Activated CD4-positive, alpha-beta T cell treated with anti-CD3 and anti-CD28 coated beads, Interleukin-2, Interleukin-4, amounts not matched to agents 100 ng/mL and 50 ng/mL, durations not matched to agents 16 hours and 8 hours (primary cell): ENCODE results near the gene HLA-DMB.
"Not testable (repeated sequence)": the region's sequence is repeated elsewhere in the genome, so short reads cannot be mapped to it uniquely, and the experiment has no call there.

Source experiments
- DNase-seq: peaks from one replicate; pipeline ENCODE4 v3.0.0-alpha.2; 2020; ENCODE audit warnings: low spot score

Gene HLA-DMB

DNA sequence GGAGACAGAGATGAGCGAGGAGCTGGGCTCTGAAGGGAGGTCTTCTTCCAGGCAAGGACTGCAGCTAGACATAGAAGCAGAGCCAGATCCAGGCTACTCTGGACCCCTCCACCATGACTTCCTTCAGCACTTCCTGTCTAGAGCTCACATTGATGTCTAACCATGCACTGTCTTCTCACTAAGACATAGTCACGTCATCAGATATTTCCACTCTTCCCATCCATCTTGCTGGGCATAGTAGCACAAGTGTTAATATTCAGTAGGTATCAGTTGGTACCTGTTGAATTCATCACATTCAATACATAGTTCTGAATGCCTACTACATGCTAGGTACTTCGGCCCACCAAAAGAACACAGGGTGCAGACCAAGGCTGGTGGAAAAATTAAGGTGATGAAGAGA, 9.2 kb upstream of the HLA-DMB start:
- no peak for DNase-seq

DNA sequence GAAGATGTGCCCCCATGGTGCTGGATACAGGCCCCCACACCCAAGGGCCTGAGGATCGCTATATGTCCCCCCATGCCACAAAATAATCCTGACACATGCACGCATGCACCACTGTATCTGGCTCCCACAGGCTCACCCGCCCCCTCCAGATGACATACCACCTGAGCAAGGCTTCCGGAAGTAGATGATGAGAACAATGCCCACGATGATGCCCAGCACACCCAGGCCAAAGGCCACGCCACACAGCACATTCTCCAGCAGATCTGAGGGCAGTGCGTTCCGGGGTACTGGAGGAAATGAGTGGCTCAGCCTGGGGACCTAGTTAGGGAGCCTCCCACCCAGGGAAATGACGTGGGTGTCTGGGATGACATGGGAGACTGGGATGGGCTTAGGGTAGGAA, 8.3 kb upstream of the HLA-DMB start:
- DNase-seq = no peak

DNA sequence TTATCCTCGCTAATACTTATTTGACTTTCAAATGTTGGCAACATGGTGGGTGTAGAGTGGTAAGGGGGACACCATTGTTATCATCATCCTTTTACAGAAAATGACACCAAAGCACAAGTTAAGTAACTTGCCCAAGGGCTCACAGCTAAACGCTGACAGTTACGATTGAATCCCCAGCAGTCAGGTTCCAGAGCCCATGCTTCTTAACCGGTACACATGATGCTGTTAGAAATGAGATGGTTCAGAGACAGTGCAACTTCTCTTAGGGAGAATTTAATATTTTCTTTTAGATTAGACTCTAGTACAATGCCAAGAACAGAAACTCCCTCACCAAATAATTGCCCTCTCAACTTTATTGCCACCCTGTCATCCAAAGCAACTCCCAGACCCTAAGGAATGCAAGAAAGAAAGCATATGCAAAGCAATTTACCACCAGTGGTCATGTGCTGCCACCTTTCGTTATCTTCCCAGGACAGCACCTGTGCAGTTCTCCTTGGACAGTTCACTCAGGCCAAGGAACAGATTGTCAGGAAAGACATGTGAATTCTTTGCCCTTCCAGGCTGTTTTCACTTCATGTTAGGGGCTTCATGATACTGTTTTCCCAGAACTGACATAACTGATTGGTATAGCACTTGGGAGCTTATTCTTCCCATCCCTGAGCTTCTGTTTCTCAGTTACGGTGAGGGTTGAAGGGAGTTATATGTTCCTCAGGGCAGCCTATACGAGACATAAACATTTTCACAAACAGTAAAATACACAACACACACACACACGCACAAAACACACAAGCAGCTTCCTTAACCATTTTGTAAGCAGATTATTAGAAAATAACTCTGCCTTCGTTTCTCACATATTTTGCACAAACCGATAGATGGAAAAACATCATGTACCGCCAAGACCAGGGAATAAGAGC, 7.0 kb upstream of the HLA-DMB start:
- DNase-seq = peak; percentile 28

DNA sequence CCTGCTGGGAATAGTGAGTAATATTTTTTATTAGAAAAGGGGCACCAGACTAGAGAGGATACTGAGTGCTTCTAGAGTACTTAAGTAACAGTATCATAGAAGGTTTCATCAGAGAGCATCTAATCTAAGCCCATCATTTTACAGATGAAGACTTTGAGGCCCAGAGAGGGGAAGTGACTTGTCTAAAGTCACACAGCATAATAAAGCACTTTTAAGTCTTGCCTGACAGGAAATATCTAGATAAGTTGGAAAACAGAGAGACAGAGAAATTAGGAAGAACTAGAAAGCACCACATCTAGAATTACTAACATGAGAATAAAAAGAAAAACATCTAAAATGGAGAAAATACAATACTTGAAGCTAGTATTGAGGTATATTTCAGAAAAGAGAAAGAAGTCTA, 6.1 kb upstream of the HLA-DMB start:
- no peak for DNase-seq

DNA sequence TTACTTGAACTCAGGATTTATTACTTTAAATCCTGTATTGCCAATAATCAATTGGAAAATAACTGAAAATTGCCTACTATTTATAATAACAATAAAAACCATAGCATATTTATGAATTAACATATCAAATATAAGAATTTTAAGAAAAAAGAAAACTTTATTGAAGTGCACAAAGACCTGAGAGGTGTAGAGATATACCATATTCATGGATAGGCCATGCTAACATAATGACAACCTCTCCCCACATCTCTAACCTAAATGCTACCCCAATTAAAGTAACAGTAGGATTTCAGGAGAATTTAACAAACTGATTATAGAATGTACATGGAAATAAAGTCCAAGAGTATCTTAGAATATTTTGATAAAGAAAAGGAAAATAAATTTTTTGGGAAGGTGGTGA, 5.1 kb upstream of the HLA-DMB start:
- DNase-seq = no peak

DNA sequence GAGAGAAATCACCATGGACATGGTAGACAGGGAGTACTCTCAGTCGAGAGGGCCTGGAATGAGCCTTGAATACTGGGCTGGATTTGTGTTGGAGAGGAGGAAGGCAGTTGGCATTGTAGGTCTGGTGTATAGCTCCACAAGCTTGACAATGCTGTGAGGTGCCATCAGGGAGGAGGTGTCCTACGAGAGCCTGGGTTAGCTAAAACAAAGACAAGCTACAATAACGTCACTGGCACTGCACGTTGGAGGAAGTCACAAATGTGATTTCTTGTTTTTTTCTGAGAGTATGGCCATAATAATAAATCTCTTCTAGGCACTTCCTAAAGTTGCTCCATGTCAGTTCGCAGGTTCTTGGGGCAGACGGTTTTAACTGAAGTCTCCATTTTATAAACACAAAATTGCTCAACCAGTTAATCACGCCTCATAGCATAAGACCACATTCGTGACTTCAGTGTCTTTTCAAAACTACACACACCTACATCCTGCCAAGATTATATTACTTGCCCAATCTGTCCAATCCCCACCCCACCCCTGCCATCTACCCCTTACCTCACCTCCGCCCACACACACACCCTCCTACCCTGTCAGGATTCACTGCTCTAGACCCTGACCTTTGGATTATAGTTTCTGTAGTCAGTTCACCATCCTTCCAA, 4.4 kb upstream of the HLA-DMB start:
- no peak for DNase-seq

DNA sequence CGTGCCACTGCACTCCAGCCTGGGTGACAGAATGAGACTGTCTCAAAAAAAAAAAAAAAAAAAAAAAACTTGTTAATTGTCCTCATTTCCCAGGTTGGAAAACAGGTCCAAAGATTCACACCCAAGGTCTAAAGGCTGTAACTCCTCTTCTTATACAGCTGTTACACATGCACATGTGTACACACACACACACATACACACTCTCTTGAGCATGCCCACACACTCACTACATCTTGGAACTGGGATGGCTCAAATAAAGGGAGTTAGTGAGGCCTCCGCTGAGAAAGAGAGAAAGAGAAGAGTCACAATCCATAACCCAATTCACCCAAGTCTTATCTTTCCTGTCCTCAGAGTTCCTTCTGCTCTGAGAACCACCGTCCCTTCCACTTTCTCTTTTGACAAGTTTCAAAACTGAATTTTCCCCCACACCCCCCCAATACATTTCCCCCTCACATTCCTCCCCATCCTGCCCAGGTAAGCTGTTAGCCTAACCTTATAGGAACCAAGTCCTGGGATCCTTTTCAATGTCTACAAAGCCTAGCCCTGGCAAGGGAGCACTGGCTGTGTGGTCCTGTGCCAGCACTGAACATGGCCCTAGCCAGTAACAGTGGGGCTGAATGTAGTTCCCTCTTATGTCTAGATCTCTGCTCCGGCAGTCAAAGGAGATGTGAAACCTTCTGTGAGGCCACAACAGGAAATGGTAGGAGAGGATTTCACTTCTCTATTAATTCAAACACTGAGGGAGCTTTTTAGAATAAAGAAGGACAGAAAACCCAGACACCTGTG, 3.2 kb upstream of the HLA-DMB start:
- peak; percentile 56 for DNase-seq

DNA sequence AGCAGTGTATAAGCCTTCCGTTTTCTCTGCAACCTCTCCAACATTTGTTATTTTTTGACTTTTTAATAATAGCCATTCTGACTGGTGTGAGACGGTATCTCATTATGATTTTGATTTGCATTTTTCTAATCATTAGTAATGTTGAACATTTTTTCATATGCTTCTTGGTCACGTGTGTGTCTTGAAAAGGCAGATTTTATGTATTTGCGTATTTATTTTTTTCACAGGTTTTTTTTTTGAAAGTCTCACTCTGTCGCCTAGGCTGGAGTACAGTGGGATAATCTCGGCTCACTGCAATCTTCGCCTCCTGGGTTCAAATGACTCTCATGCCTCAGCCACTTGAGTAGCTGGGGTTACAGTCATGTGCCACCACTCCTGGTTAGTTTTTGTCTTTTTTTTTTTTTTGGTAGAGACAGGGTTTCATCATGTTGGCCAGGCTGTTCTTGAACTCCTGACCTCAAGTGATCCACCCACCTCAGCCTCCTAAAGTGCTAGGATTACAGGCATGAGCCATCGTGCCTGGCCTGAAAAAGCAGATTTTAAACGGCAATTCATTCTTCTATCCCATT, 1.8 kb upstream of the HLA-DMB start:
- DNase-seq = not testable (repeated sequence)

DNA sequence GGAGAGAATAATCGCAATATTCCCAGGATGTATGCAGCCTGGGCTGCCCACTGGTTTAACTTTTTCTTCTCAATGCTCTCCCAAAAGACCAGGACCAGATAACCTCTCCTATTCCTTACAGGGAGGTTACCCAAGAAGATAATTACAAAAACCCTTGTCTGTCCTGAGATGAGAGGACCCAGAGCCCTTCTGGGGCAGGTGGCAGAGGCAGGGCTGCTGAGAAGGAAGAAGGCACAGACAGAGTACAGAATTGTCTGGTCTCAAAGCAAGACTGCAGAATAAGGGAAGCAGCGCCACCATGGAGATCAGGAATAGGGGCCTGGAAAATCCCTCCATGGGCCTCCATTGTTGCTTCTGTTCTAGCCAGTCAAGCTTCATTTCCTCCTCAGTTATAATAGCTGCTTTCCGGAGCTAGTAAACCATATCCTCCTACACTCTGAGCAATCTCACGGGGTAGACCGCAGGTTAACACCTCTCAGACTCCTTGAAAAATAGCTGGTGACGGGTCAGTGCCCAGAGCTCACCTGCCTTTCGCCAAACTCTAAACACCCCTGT, 463 bp upstream of the HLA-DMB start:
- peak; percentile 70 for DNase-seq

DNA sequence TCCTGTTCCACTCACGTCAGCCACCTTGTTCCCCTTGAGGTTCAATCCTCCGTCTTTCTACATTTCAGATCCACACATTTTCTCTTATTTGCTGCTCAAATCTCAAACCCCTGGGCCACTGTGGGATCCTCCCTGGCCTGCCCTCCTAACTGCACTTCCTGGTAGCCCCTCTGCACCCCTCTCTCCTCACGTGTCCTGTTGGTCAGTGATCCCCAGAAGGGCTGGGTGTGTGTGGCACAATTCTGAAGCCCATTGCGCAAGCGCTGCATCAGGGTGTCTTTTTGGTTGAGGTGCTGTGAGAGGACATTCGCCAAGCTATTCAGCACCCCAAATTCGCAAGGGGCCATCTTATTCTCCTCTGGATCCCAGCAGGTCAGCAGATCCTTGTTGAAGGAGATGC, 2.3 kb downstream of the HLA-DMB start:
- no peak for DNase-seq

DNA sequence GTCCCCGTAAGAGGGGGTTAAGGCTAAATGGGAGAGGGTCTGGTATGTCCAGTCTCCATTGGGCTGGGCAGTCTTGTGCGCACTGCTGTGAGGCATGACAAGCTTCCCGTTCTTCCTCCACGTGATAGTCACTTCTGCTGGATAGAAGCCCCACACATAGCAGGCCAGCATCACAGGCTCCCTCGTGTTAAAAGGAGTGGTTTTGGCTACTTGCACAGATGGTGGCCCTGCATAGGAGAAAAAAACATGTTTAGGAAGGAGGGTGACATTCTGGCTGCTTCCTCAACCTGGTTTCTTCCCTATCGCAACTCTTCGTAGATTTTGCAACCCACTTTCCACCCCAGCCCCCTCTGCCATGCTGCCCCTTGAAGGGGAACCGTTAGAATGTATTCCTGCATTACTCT, 3.6 kb downstream of the HLA-DMB start:
- no peak for DNase-seq

DNA sequence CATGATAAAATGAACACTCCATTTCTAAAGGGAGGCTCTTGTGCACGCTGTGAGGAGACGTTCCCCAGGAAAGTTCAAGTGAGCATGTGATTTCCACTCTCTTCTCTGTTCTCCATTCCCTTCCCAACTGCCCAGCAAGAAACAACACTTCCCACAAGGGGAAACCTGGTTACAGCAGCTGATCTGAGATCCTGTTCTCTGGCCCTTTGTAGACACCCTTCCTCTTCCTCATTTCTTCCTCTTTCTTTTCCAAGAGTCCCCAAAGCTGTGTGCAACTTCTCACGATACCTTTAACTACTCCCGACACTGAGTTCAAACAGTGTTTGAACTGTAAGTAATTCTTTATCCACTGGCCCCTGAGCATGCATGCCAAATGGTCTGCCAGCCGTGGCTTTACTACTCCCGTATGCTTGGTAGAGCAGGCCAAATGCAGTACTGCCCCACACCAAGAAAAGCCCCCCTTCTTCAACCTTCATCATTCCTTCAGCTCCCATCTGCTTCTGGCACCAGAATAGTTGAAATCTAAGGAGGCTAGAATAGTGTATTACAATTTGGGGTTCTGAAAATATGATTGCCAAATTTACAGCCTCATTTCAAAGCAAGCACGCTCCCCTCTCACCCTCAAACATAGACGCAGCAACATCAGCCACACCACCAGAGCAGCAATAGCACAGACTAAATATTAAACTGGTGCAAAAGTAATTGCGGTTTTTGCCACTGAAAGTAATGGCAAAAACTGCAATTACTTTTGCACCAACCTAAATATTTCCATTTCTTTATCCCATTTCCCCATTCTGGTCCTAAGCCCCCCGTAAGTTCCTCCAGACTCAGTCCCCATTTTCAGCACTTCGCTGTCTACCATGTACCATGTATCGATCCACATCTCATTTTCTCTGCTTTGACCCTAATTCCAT, 4.3 kb downstream of the HLA-DMB start:
- no peak for DNase-seq

DNA sequence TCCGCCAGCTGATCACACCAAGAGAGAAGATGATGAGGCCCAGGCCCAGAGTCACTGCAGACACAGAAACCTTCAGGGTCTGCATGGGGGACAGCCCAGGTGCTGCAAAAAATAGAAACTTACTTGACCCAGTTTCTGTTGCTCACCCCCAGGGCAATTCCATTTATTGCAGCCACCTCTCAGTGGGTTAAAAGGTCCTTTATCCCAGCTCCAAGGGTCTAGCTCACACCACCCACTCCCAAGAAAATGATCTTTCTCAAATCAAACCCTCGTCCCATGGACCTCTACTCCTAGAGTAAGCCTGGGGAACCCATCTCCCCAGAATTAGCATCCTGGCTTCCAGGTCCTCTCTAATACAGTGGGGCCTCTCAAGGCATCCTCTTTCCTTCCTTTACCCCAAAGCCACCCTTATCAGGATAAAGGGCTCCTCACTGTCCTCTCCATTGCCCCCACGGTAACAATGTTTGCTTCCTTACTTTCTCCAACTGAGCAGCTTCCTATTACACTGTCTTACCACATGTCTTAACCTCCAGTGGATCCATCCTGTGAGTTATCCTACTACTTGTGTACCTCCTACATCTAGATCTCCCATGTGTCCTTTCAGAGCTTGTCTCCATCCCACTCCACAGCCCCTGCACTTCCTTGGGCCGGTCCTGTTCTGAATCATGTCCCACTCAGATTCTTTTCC, 5.1 kb downstream of the HLA-DMB start:
- no peak for DNase-seq

DNA sequence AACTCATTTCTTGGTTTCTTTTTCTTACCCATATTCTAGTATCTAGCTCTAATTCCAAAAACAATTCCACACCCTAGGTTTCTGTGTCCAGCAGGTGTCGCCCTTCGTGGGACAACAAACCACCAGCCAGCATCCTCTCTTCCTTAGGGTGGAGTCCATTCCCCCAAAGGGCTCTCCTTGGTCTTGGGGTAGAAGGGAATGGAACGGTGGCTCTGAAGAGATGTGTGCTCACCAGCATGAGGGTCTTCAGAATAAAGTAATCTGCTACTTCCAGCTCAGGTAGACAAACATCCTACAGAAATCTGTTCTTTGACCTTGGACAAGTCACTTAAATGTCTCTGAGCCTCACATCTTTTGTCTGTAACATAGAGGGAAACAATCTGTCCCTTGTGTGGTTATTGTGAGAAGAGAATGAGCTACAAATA, 7.2 kb downstream of the HLA-DMB start:
- peak; percentile 71 for DNase-seq

DNA sequence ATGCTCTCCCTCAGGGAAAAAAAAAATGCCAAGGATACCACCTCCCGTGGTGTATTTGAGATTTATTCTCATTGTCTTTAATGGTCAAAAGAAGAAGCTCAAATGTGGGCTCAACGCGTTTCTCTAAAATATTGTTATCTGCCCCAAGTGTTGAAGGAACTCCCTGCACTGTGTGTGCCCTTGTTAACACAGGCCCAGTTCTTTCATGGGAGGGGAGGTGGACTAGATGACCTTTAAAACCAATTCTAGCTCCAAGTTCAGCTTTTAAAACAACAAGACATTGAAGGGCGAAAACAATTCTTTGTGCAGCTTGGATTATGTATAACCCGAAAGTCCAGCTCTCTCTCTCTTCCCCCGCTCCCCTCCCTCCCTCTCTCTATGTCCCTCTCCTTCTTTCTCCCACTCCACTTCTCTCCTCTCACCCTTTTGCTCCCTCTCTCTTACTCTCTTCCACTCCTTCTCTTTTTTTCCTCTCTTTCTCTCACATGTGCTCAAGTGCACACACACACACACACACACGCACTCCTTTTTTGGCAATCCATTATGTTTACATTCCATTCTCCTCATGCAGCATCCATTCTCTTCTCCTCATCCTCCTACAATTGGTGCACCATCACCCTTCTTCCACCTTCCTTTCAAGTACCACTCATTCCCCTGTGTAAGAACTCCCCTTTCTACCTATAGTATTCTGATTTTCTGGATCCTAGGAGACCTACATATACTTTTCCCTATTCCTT, 8.5 kb downstream of the HLA-DMB start:
- DNase-seq = no peak

DNA sequence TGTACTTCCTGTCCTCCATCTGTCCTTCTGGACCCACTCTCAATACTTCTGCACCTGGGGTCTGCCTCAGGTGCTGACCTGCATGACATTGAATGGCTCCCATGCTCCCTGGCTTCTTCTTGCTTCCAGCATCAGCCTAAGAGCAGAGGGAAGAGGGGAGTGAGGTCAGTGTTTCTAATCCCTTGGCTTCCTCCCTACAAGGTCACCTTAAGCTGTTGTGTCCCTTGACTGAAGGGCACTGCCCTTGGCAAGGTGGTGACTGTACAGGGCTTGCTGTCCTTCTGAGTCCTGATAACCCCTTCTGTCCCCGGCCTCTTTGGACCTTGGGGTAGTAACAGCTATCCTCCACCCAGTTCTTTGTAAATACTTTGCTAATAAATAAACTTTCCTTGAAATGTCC, 9.6 kb downstream of the HLA-DMB start:
- no peak for DNase-seq

DNA sequence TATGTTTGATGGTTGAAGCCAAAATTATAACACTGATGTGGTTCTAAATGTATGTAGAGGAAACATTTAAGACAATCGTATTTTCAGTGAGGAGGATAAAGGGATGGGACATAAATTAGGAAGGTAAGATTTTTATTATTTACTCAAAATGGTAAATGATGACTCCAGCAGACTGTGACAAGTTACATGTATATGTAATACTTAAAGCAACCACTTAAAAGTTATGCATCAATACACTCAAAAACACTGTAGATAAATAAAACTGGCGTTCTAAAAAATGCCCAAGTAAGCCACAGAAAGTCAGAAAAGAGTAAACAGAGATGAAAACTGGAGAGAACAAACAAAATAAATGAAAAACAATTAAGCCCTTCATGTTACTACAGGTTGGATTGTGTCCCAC, 18.7 kb downstream of the HLA-DMB start:
- no peak for DNase-seq

DNA sequence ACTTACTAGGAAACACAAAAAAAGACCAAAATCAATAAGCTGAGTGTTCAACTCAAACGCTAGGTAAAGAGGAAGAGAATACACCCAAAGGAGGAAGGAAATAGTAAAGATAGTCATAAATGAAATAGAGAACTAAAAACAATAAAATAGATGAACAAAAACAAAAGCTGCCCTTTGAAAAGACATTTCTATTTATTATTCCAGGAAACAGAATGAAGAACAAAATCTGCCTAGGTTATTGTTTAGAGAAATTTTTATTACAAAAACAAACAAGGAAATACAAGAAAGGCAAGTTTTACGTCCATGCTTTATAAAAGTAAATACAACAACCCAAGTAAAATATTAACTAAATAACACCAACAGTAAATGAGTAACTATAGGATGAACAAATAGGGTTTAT, 20.1 kb downstream of the HLA-DMB start:
- no peak for DNase-seq

DNA sequence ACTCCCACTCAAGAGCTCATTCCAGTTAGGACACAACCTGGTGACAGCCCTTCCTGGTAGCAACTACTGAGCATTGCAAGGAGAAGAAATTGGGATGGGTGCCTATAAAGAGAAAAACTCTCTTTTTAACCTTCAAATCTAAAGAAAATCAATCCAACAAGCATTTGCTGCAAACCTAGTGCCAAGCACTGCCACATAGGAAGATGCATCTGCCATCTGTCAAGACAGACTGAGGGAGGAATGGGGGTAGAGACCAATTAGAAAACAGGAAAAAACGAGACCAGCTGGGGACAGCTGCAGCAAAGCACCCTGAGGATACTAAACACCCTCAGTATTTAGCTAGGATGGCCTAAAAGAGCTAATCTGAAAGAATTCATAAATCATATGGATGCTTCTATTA, 27.9 kb downstream of the HLA-DMB start:
- DNase-seq = no peak

DNA sequence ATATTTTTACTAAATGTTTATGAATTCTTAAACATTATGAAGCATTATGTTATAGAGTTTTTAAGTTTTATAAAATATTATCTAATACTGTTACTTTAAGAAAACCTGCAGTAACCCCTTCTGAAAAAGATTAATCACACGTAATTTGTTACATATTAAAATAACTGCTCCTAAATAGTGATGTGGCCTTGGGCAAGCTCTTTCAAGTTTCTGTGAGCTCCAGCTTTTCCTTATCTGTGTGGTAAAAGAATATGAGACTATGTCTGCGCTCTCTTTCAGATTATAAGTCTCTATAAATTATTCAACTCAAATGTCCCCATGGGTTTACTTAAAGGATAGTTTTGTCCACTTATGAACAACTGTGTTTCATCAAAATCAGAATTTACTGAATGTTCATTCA, 31.9 kb downstream of the HLA-DMB start:
- DNase-seq = no peak
